Endothelial cell of umbilical vein (primary cell): ENCODE measurements around the gene SMCHD1. TPM values are rescaled to one million over a fixed set of nuclear protein-coding genes. Genes with fewer than 3 reads are reported as not detected.
"Not testable (repeated sequence)": the region's sequence is repeated elsewhere in the genome, so short reads cannot be mapped to it uniquely, and the experiment has no call there.

Experiments
- BruUV-seq: library from RNA; stranded (reverse); fragments of 400-500 nt; replicated peaks from 2 replicates; lab custom pipeline; 2021; lab: Mats Ljungman, UMichigan
- CTCF ChIA-PET: fragments of 300-600, 350-600 bp; sonication (Branson Sonifier 250); formaldehyde crosslinking; loops from one replicate; lab custom pipeline; 2021; ENCODE audit warnings: antibody characterized with exemption, inconsistent platforms; lab: Charles Lee
- POLR2A ChIA-PET: fragments of 300-600, 350-600 bp; sonication (Branson Sonifier 250); formaldehyde crosslinking; loops from one replicate; lab custom pipeline; 2021; ENCODE audit warnings: antibody characterized with exemption, inconsistent platforms; lab: Charles Lee
- DNase-seq: peaks from one replicate; pipeline ENCODE4 v3.0.0-alpha.2; 2011; ENCODE audit warnings: low read depth, low spot score
- FAIRE-seq: peaks from 2 replicates; lab custom pipeline; 2011; peaks lifted over from hg19 to GRCh38; lab: Jason Lieb, UNC
- H2AFZ ChIP-seq: 2 replicates; pipeline ENCODE4 v1.6.0; 2012; ENCODE audit warnings: low read depth, low read length, control low read depth, inconsistent platforms
- H3K27ac ChIP-seq: 2 replicates; pipeline ENCODE4 v1.5.1; 2011; ENCODE audit warnings: low read depth, mild to moderate bottlenecking, control low read depth, low read length, moderate library complexity; ENCODE audit not compliant: insufficient read depth
- H3K27me3 ChIP-seq, 2 experiments: 2 replicates each; pipeline versions ENCODE4 v1.6.0 to v1.6.1; 2011; ENCODE audit warnings: low read length in 2 of 2, mixed read lengths in 1 of 2; ENCODE audit not compliant: control insufficient read depth in 2 of 2, insufficient read depth in 2 of 2
- H3K36me3 ChIP-seq, 2 experiments: 2 replicates in 1 of 2; 3 replicates in 1 of 2; pipeline ENCODE4 v1.5.1; 2011; ENCODE audit warnings: low read length in 2 of 2, mild to moderate bottlenecking in 1 of 2, moderate library complexity in 1 of 2; ENCODE audit not compliant: control insufficient read depth in 2 of 2, insufficient read depth in 2 of 2; ENCODE audit errors: extremely low read depth in 1 of 2
- H3K4me1 ChIP-seq: 3 replicates; pipeline ENCODE4 v1.5.1; 2011; ENCODE audit warnings: mild to moderate bottlenecking, low read length; ENCODE audit not compliant: control insufficient read depth, insufficient read depth; ENCODE audit errors: extremely low read depth
- H3K4me2 ChIP-seq: 2 replicates; pipeline ENCODE4 v1.6.1; 2011; ENCODE audit warnings: low read length, control low read depth, mixed read lengths; ENCODE audit not compliant: insufficient read depth
- H3K4me3 ChIP-seq, 3 experiments: fragments of 200-600 bp in 1 of 3; sonication (generic), shearing (Covaris generic) in 1 of 3; replicated peaks in 1 of 3; 2 replicates each; pipeline ENCODE4 v1.5.1; 2011 to 2016; ENCODE audit warnings: control low read depth in 3 of 3, low read length in 3 of 3, mild to moderate bottlenecking in 2 of 3, inconsistent platforms in 1 of 3, low read depth in 1 of 3, moderate library complexity in 1 of 3; ENCODE audit not compliant: insufficient read depth in 1 of 3
- H3K79me2 ChIP-seq: 2 replicates; pipeline ENCODE4 v1.6.0; 2012; ENCODE audit warnings: low read length, inconsistent platforms; ENCODE audit not compliant: control insufficient read depth, insufficient read depth
- H3K9ac ChIP-seq: replicated peaks from 2 replicates; pipeline ENCODE3; 2011; ENCODE audit warnings: low read length, control low read depth; ENCODE audit not compliant: insufficient read depth; ENCODE audit errors: extremely low read depth
- H3K9me1 ChIP-seq: replicated peaks from 3 replicates; pipeline ENCODE4 v1.6.0; 2011; ENCODE audit warnings: mild to moderate bottlenecking, low read length; ENCODE audit not compliant: control insufficient read depth, insufficient read depth; ENCODE audit errors: extremely low read depth
- H3K9me3 ChIP-seq: replicated peaks from 2 replicates; pipeline ENCODE4 v1.5.1; 2012; ENCODE audit warnings: low read length, inconsistent platforms; ENCODE audit not compliant: control insufficient read depth, insufficient read depth
- H4K20me1 ChIP-seq: replicated peaks from 2 replicates; pipeline ENCODE3; 2011; ENCODE audit warnings: mild to moderate bottlenecking, low read length; ENCODE audit not compliant: control insufficient read depth, insufficient read depth; ENCODE audit errors: extremely low read depth
- EZH2 ChIP-seq: IDR thresholded peaks from 2 replicates; pipeline ENCODE4 v1.6.1; 2012; ENCODE audit warnings: borderline replicate concordance, low read depth, mild to moderate bottlenecking, moderate library complexity, low read length, inconsistent platforms; ENCODE audit not compliant: severe bottlenecking
- FOS ChIP-seq: IDR thresholded peaks from 2 replicates; pipeline ENCODE4 v1.6.1; 2011; ENCODE audit warnings: mild to moderate bottlenecking, low read length, moderate library complexity, borderline replicate concordance; ENCODE audit not compliant: insufficient read depth
- GATA2 ChIP-seq: IDR thresholded peaks from 2 replicates; pipeline ENCODE4 v1.7.0; 2011; ENCODE audit warnings: low read depth, mild to moderate bottlenecking, moderate library complexity, mixed read lengths, low read length; ENCODE audit not compliant: insufficient read length, insufficient read depth
- JUN ChIP-seq: IDR thresholded peaks from 2 replicates; pipeline ENCODE4 v1.6.1; 2011; ENCODE audit warnings: borderline replicate concordance, low read depth; ENCODE audit not compliant: insufficient read length, insufficient read depth
- MAX ChIP-seq: IDR thresholded peaks from 2 replicates; pipeline ENCODE4 v1.6.1; 2011; ENCODE audit not compliant: insufficient read depth, insufficient read length
- MYC ChIP-seq: IDR thresholded peaks from one replicate; pipeline ENCODE4 v1.6.1; 2011; ENCODE audit warnings: mild to moderate bottlenecking, low read depth, low read length
- POLR2A ChIP-seq: IDR thresholded peaks from 2 replicates; pipeline ENCODE4 v1.6.1; 2012; ENCODE audit warnings: low read depth, mild to moderate bottlenecking, control low read depth, low read length
- POLR2AphosphoS5 ChIP-seq: IDR thresholded peaks from 2 replicates; pipeline ENCODE4 v1.6.1; 2012; ENCODE audit warnings: low read depth, mild to moderate bottlenecking, control low read depth, low read length, moderate library complexity; ENCODE audit not compliant: insufficient read depth
- dilution Hi-C: fragments of 300-500 bp; cut with MboI; formaldehyde crosslinking; loops from one replicate; pipeline ENCODE4 v1.15.0; 2019; ENCODE audit warnings: low sequenced_read_pairs; ENCODE audit not compliant: extremely low pct_ligation_motif_present
- intact Hi-C: fragments of 100-400 bp; cut with micrococcal nuclease; formaldehyde crosslinking; loops from one replicate; pipeline ENCODE4 v1.10.0; 2022
- polyA plus RNA-seq, 4 experiments: library from polyadenylated mRNA; depleted of rRNA in 3 of 4; stranded (reverse) in 3 of 4; unstranded in 1 of 4; fragments of >200 nt; gene quantifications; 2 replicates each; pipeline versions ENCODE4 v1.2.1 to v1.2.3, GENCODE V29; 2011 to 2012; ENCODE audit warnings: missing spikeins in 1 of 4
- total RNA-seq: library from RNA; stranded (reverse); gene quantifications from 2 replicates; pipeline ENCODE4 v1.2.3, GENCODE V29; 2021
- TF ChIP-seq, protein P1 (sequence below), 2 donors: IDR thresholded peaks; 1 replicate in 1 of 2; 2 replicates in 1 of 2; pipeline ENCODE4 v1.5.1; 2011; ENCODE audit warnings: low read length in 2 of 2, mild to moderate bottlenecking in 2 of 2, moderate library complexity in 2 of 2, control low read depth in 1 of 2, inconsistent platforms in 1 of 2, low read depth in 1 of 2; ENCODE audit not compliant: insufficient read depth in 1 of 2; ENCODE audit errors: extremely low read depth in 1 of 2

Gene SMCHD1
- total and polyA plus RNA-seq, 2 donors (not counting 3 experiments of a cell fraction or from before 2014, with no cell fraction given) = 7.4 to 39.9 TPM

DNA sequence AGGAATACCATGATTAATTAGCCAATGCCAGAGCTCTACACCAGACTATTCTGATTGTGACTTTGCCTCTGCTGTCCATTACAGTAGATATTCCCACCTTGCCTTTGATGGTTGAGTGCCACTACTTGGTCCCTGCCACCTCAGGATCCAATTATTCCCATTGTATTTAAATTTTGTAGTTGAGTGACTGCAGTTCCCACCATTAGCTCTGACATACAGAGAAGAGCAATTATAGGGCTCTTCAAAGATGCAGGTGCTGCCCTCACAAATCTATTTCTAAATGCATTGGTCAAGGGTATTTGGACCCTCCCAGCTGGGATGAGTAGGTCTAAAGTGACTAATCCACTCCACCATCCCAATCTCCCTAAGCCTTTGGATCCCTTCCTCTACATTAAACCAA, 181.8 kb downstream of the SMCHD1 start:
- H3K4me1 ChIP-seq, H3K79me2 ChIP-seq, H3K9ac ChIP-seq, H3K9me3 ChIP-seq, H2AFZ ChIP-seq, intact Hi-C loops, H3K36me3 ChIP-seq, BruUV-seq, CTCF ChIA-PET, H3K27ac ChIP-seq, FAIRE-seq, H3K4me3 ChIP-seq, H3K4me2 ChIP-seq, H4K20me1 ChIP-seq, H3K9me1 ChIP-seq, dilution Hi-C loops, DNase-seq, H3K27me3 ChIP-seq, POLR2A ChIA-PET: not testable (repeated sequence)

DNA sequence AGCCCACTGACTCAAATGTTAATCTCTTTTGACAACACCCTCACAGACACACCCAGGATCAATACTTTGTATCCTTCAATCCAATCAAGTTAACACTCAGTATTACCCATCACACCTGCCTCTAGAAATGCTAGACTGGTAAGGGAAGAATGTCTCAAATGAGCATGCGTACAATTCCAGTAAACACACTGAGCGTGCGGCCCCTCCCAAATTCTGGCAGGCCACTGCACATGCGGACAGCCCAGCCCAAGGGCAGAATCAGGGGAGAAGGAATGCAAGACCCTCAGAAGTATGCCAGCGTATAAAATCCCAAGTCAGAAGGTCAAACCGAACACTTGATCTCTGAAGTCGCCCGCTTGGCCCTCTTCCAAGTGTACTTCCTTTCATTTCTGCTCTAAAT, 183.7 kb downstream of the SMCHD1 start:
- Histone ChIP-seq H3K4me2 (no peak overlapping the region), H3K36me3 (no peaks in the 10 kb centered on the region), H3K9me3 (no peaks in the 10 kb centered on the region), H3K4me1 (no peaks in the 10 kb centered on the region), H3K79me2 (no peaks in the 10 kb centered on the region), H3K27me3 (peaks cover 4 to 16% of the 10 kb centered on the region in 2 experiments), H2AFZ (no peak overlapping the region), H3K9ac (no peak overlapping the region), H3K27ac (no peak overlapping the region), H3K9me1 (no peaks in the 10 kb centered on the region), H4K20me1 (no peaks in the 10 kb centered on the region), H3K4me3 (no peak overlapping the region)
- ChIA-PET POLR2A (no interaction called here), CTCF (no interaction called here)
- intact Hi-C loops = no loop called here
- dilution Hi-C loops = no loop called here
- FAIRE-seq (no peak), DNase-seq (no peak)
- no TSS peak for BruUV-seq
- TF ChIP-seq EZH2 (no peak), JUN (no peak), POLR2A (no peak), MAX (no peak), FOS (no peak), GATA2 (no peak), MYC (no peak), POLR2AphosphoS5 (no peak)
- TF ChIP-seq, protein P1, sequence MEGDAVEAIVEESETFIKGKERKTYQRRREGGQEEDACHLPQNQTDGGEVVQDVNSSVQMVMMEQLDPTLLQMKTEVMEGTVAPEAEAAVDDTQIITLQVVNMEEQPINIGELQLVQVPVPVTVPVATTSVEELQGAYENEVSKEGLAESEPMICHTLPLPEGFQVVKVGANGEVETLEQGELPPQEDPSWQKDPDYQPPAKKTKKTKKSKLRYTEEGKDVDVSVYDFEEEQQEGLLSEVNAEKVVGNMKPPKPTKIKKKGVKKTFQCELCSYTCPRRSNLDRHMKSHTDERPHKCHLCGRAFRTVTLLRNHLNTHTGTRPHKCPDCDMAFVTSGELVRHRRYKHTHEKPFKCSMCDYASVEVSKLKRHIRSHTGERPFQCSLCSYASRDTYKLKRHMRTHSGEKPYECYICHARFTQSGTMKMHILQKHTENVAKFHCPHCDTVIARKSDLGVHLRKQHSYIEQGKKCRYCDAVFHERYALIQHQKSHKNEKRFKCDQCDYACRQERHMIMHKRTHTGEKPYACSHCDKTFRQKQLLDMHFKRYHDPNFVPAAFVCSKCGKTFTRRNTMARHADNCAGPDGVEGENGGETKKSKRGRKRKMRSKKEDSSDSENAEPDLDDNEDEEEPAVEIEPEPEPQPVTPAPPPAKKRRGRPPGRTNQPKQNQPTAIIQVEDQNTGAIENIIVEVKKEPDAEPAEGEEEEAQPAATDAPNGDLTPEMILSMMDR (IDR thresholded peaks at IDR 0.05; ENCODE audit: extremely low read depth in 1 of 2, insufficient read depth in 1 of 2, low read depth in 1 of 2, low read length in 2 of 2) = no peak
